Measurements from ENCODE around the gene UBE4B.
A peak's percentile ranks its signal among the peaks of the same experiment; 100 is the strongest.
"Not testable (repeated sequence)": the region's sequence is repeated elsewhere in the genome, so short reads cannot be mapped to it uniquely, and the experiment has no call there.

Gene UBE4B

DNA sequence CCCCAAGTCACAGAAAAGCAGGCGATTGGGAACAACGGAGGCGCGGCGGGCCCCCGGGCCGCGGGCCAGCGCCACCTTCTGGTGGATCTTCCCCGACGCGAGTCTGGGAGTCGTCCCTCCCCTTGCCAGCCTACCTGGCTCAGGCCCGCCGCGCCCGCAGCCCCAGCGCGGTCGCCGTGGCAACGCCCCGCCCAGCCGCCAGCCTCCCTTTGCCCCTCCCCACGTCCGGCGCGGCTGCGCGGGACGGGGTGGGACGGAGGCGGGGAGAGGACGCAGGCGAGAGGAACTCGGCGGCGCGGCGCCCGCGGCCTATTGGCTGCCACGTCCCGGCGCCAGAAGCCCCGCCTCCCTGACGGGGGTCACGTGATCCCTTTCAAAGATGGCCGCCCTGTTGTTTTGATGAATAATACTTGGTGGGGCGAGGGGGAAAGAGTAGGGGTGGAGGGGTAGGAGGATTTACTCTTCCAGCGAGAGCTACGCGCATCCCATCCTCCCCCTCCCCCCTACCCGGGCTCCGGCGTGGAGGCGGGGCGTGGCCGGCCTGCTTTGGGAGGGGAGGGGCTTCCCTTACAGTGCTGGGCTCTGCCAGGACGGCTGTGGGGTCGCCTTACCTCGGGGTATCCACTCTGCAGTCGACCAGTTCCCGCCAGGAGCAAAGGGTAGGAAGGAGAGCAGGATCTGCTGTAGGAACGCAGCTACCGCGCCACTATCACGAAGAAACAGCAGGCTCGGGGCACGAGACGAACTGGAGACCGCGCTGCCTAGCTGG lies at the start of gene UBE4B:
TSS of gene UBE4B (plus strand) at position 369 of the 769 bp plus-strand sequence. CDS start 713 bp downstream, outside the sequence.
- DNase-seq, result peak; percentile 98 to 100

DNA sequence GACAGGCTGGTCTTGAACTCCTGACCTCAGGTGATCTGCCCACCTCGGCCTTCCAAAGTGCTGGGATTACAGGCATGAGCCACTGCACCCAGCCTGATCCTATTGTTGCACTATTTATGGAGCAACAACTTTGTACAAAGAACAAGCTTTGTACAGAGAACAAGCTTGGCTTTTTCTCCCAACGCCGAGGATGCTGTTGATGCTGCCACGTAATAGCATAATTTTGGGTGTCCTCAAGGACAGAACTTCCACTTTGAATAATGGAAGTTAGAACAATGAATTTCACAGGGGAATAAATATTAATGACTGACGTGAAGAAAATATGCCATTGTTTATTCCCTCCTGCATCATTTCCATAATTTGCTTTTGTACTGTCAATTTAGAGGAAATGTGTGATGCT lies 48.5 kb upstream of the UBE4B start:
- no peak for DNase-seq

DNA sequence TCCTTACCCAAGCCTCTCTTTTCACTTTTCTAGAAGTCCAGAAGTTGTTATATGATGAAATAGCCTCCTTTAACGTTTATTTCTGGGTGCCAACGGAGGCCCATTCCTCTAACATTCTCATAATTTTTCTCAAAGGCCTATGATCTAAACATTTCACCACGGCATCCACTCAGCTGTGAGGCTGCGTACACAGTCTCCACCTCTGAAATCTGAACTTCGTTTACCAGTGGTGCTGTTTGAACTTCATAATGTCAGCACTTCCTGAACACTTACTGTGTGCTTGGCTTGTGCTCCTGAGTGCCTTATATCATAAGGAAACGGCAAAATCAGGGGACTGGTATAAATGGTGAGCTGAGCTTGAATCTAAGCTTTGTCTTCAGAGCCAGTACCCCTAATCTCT lies 47.8 kb upstream of the UBE4B start:
- no peak for DNase-seq

DNA sequence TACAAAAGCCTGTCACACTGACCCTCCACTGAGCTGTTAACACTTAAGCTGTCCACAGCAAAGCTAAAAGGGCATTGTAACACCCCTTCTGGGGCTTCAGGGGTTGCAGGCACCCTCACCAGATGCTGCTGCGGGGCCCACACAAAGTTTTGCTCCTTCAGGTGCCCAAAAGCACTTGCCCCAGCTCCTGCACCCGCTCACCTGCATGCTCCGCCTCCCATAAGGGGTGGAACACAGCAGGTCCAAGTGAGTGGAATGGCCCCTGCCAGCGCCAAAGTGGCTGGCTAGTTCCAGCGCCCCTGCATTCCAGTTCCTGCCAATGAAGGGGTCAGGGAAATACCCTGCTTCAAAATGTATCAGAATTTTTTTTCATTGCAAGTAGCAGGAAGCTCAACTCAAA lies 43.0 kb upstream of the UBE4B start:
- DNase-seq, result no peak

DNA sequence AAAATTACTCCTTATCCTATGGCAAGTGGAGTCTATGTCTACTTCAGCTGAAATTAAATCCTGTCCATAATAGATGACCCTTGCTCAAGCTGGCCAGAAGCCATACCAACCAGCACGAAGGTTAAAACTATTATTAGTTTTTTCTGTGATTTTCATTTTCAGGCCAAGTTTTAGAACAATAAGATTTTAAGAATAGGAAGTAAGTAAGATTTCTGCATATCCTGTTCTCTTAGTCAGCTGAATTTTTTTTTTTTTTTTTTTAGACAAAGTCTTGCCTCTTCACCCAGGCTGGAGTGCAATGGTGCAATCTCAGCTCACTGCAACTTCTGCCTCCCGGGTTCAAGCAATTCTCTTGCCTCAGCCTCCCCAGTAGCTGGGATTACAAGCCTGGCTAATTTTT lies 41.8 kb upstream of the UBE4B start:
- no peak for DNase-seq

DNA sequence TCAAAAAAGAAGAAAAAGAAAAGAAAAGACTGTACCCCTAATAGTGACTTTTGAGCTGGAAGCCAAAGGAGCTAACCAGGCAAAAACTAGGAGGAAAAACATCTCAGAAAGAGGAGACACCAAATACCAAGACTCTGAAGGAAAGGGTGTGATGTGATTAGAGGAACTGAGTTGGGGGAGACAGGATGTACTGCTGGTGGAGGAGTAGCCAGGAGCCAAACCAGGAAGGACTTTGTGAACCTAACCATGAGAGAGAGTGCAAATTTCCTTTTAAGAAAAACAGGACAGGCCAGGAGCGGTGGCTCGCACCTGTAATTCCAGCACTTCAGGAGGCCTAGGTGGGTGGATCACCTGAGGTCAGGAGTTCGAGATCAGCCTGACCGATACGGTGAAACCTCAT lies 39.8 kb upstream of the UBE4B start:
- DNase-seq, result no peak

DNA sequence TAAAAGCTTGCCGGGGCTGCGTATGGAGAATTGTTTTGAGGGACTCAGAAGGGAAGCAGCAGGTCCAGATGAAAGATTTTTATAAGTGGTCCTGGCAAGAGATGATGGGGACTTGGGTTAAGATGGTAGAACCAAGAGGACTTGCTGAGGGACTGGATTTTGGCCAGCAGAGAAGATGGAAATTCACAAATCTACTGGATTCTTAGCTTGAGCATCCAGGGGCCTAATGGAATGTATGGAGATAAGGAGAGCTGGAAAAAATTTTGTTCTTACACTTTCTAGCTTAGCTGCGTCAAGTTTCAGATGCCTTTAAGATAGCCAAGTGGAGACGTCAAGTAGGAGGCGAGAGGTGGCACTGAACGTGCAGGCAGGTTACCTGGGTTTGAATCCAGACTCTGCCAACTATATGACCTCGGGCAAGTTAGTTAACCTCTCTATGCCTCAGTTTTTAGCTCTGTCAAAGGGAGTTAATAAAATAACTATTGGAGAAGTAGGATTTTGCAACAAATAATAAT lies 39.1 kb upstream of the UBE4B start:
- no peak for DNase-seq

DNA sequence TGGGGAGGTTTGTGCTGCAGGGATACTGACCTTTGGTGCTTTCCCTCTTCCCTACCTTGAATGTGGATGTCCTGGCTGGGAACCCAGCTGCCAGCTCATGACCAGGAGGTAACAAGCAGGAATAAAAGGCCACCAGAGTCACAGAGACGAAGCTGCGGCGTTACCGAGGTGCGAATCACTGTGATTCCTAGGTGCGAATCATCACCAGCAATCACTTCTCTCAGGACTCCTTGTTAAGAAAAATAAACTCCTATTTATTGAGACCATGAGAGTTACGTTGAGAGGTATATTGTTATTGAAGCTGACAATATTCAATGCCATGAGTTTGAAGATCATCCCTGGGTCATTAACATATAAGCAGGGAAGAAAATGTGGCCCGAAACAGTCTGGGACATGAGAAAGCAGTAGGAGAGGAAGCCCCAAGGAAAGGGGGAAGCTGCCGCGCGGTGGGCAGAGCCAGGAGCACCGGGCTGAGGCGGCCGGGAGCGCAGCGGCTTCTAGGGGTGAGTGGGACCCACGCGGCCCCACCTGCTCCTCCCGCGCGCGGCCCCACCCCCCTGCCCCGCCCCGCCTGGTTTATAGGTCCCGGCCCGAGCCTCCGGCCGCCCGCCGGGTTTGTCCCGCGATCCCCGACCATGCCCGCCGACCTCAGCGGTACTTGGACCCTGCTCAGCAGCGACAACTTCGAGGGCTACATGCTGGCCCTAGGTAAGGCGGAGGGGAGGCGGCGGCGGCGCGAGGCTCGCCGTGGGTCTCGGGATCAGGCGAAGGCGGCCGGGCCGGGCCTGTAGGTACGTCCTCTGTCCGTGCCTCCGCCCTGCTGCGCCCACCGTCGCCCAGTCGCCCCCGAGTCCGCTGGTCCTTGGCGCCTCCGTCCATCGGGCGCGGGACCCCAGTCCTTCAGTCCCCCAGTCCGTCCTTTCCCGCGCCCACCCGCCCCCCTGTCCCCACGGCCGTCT lies 35.9 kb upstream of the UBE4B start, which contains the start of gene RBP7:
TSS of gene RBP7 (plus strand) at position 605 of the 959 bp plus-strand sequence. CDS start at position 636, 31 bp downstream.
- no peak for DNase-seq

DNA sequence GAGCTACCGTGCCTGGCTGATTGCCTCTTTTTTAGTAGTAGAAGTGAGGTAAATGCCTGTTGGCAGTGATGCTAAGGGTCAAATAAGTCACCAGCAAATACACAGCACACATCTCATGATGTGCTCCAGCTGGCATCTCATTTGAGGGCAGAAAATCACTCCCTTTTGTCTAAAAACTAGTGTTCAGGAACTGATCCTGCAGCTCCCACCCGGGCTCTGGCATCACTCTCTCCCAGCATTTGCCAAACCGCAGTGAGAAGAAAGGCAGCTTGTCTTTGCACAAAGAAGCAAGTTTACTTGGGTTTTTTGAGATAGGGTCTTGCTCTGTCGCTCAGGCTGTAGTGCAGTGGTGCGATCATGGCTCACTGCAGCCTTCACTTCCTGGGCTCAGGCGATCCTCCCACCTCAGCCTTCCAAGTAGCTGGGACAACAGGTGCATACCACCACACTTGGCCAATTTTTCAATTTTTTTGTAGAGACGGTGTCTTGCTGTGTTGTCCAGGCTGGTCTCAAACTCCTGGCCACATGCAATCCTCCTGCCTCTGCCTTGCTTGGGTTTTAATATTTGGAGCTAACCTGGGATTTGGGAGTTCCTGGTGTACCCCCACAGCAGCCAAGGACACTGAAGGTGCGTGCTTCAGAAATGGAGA lies 31.6 kb upstream of the UBE4B start:
- DNase-seq, result no peak

DNA sequence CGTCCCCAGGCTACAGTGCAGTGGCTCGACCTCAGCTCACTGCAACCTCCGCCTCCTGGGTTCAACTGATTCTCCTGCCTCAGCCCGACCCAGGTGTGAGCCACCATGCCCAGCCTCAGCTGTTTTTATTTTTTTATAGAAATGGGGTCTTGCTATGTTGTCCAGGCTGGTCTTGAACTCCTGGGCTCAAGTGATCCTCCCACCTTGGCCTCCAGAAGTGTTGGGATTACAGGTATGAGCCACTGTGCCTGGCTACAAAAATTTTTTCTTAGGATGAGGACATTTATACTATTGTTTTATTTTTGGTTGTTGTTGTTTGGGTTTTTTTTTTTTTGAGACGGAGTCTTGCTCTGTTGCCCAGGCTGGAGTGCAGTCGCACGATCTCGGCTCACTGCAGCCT lies 27.5 kb upstream of the UBE4B start:
- not testable (repeated sequence) for DNase-seq

DNA sequence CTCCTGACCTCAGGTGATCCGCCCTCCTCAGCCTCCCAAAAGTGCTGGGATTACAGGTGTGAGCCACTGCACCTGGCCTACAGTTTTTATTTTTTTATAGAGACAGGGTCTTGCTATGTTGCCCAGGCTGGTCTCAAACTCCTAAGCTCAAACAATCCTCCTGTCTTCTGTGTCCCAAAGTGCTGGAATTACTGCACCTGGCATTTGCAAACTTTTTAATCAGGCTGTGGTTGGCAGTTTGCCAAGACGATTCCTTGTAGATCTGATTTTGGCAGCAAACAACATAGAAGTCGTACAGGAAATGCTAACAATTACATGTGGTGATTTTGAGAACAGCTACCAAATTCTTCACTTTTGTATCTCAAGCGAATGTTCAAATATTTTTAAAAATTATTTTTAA lies 25.6 kb upstream of the UBE4B start:
- peak in 1 of 2 experiments; percentile 19 for DNase-seq

DNA sequence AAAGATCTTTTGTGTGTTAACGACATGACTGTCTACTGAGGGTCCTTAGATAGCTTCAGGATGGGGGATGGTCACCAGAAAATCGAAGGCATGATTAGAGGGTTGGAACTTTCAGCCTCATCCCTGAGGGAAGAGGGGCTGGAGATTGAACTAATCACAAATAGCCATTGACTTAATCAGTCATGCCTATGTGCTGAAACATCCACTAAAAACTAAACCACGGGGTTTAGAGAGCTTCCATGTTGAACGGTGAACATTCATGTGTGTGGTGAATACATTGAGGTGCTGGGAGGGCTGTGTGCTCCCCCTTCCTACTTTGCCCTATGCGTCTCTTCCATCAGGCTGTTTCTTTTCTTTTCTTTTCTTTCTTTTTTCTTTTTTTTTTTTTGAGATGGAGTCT lies 18.7 kb upstream of the UBE4B start:
- no peak for DNase-seq

DNA sequence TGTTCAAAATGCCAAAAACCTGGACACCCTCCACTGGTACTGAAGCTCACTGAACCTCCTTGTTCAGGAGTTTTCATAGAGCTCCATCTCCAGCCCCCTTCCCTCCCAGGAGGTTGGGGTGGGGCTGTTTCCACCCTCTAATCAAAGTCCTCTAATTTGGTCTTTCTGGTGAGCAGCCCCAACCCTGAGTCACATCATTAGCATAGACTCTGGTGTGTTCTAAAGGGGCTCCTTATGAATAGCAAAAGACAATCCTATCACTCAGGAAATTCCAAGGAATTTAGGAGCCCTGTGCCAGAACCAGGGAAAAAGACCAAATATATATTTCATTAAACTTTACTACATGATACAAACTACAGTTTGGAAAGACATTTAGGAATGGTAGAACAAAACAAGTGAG lies 13.2 kb upstream of the UBE4B start:
- DNase-seq, result no peak

DNA sequence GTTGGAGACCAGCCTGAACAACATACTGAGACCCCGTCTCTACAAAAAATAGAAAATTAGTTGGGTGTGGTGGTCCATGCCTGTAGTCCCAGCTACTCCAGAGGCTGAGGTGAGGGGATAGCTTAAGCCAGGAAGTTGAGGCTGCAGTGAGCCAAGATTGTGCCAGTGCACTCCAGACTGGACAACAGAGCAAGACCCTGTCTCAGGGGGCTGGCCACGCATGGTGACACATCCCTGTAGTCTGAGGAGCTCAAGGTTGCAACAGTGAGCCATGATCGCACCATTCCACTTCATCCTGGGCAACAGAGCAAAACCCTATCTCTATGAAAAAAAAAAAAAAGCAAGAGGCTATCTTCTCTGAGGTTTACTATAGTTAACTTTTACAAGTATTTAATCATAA lies 12.7 kb upstream of the UBE4B start:
- no peak for DNase-seq

DNA sequence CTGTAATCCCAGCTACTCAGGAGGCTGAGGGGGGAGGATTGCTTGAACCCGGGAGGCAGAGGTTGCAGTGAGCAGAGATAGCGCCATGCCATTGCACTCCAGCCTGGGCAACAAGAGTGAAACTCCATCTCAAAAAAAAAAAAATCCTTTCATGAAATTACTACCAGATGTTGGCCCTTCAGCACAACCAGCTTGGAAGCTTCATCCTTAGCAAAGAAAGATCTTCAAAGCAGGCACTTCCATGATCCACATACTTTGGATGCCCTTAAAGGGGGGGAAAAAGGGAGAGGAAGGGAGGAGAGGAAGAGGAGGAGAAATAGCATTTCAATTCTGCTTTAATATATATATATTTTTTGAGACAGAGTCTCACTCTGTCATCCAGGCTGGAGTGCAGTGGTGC lies 12.1 kb upstream of the UBE4B start:
- not testable (repeated sequence) for DNase-seq

DNA sequence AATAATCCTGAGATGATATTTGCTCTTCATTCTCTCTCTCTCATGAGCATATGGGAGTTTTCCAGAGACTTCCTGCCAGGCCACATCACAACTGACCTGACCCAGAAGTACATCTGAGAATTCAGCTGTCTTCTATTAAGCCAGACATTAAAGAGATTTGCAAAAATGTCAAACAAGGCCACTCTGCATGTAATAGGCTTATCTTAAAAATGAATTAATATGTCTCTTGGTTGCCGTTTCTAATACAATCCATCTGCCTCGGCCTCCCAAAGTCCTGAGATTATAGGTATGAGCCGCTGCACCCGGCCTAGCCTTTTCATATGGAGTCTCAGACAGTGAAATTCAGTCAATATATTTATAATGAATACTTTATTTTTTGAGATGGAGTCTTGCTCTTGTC lies 10.8 kb upstream of the UBE4B start:
- DNase-seq, result not testable (repeated sequence)

DNA sequence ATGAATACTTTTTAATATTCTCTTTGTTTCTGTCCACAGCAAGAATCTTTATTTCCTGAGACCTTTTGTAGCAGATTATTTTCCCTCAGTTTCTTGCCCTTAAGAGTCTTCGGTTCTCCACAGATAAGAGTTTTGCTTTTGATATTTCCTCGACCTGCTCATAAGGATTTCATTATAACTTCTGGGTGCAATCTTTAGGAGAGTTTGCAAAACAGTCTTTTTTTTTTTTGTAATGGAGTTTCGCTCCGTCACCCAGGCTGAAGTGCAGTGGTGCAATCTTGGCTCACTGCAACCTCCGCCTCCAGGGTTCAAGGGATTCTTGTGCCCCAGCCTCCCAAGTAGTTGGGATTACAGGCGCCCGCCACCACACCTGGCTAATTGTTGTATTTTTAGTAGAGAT lies 10.1 kb upstream of the UBE4B start:
- no peak for DNase-seq

DNA sequence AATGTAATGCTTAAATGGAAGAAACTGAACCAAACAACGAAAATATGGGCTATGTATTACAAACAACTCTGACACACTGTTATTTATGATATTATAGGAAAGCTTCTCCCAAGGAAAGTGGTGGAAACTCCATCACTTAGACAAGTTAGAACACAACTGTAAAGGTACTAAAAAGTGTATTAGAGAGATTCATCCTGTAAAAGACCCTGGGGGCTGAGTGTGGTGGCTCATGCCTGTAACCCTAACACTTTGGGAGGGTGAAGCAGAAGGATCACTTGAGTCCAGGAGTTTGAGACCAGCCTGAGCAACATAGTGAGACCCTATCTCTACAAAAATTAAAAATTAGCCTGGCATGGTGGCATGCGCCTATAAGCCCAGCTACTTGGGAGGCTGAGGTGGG lies 7.4 kb upstream of the UBE4B start:
- DNase-seq, result no peak

DNA sequence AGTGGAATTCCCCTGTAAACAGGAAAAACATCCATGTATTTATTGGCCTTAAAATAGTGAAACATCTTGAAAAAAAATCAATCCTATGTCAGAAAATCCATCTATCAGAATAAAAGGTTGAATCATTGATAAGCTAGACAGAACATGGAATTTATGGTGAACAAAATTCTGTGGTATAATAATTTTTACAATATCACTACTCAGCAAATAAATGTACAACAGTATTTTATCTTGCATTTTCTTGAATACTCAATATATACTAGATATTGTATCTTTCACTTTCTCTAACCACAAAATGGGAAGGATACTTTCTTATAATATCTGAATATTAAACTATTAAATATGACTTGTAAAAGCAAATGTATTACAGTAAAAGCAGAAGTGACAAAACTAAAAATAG lies 5.7 kb upstream of the UBE4B start:
- DNase-seq, result no peak

DNA sequence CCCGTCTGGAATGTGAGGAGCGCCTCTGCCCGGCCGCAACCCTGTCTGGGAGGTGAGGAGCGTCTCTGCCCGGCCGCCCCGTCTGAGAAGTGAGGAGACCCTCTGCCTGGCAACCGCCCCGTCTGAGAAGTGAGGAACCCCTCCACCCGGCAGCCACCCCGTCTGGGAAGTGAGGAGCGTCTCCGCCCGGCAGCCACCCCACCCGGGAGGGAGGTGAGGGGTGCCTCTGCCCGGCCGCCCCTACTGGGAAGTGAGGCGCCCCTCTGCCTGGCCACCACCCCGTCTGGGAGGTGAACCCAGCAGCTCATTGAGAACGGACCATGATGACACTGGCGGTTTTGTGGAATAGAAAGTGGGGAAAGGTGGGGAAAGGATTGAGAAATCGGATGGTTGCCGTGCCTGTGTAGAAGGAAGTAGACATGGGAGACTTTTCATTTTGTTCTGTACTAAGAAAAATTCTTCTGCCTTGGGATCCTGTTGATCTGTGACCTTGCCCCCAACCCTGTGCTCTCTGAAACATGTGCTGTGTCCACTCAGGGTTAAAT lies 3.7 kb upstream of the UBE4B start:
- not testable (repeated sequence) for DNase-seq

DNA sequence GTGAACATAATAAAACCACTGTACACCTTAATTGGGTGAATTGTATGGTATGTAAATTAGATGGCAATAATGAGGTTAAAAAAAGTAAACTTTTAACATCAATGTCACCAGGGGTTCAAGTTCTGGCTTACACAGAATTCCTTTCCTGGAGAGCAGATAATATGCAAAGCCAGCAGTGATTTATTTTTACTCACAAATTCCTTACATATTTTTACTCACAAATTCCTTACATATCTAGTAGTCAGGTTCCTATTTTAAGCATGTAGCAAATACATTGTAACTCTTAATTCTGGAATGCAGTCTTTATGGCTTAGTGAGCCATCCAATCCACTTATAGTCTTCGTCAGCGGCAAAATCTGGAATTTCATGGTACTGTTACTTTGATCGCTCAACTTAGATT lies 1.3 kb upstream of the UBE4B start:
- no peak for DNase-seq

DNA sequence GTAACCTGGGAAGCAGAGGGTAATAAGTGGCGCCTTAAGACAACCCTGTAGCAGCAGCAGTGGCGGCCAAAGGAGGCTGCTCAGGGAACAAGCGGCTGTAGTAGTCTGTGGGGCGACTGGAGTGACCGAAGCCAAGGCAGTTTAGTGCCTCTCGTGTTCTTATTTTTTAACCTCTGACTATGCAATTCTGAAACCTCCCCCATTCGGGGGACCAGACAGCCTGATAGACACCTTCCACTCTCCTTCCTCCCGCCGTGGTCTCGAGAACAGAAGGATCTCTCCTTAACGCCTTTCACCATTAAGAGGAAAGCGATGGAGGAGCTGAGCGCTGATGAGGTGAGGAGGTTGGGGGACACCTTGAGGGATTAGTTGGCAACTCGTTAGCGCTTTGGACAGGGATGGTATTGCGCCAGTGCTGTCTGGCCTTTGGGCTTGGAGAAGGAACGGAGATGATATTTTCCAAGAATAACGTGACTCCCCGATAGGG lies 644 bp downstream of the UBE4B start:
- DNase-seq, result peak in 1 of 2 experiments; percentile 36

DNA sequence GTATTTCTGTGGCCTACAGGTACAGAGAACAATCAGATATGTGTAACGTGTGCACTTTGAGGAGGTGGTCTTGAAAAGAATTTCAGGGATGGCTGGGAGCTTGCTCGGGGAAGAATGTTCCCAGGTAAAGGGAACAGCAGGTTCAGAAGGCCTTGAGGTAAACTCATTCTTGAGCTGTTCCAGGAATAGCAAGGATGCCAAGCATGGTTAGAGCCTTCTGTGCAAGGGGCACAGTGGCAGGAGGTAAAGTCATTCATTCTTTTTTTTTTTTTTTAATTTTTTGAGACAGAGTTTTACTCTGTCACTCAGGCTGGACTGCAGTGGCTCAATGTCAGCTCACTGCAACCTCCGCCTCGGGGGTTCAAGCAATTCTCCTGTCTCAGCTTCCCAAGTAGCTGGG lies 10.0 kb downstream of the UBE4B start:
- DNase-seq, result no peak
